ENCODE results near the gene LBP.

GRCh38 chr20:38305541-38305940, 40.7 kb upstream of the LBP start:
- TF ChIP-seq CTCF (conservative IDR thresholded peaks at IDR 0.05 in 1 of 2, IDR thresholded peaks at IDR 0.05 in 1 of 2; ENCODE audit: extremely low read depth in 1 of 2, insufficient read depth in 1 of 2, low read depth in 1 of 2, low read length in 2 of 2), result no peak
- TF ChIP-seq EZH2 (IDR thresholded peaks at IDR 0.05; ENCODE audit: borderline replicate concordance, low read length), result no peak
